ENCODE results near the gene DNAJC13. TPM values are rescaled to one million over a fixed set of nuclear protein-coding genes. Genes with fewer than 3 reads are reported as not detected.

DNAJC13 gene
- total RNA-seq, 4 donors from 2014 or later: 42.0 to 102 (median 52.1) TPM

DNA sequence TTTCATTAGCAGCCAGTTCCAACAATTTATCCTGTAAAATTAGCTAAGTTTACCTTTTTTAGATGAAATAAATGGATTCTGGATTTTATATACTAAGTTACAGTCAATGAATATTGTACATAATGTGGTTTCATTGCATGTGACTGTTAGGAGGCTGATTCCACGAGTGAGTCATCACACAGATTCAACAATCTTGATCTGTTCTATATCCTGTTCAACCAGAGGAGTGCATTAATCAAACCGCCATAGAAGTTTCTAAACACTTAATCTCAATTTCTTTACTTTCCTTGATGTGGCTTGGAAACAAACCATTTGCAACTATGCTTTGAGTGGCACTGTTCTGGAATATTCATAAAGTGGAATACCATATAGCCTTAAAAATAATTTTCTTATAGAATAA is 15.3 kb downstream of the DNAJC13 start:
- H3K9me3 ChIP-seq: no peaks in the 10 kb centered on the region
- TF ChIP-seq POLR2A (IDR thresholded peaks at IDR 0.05): no peak
- TF ChIP-seq, protein P1, sequence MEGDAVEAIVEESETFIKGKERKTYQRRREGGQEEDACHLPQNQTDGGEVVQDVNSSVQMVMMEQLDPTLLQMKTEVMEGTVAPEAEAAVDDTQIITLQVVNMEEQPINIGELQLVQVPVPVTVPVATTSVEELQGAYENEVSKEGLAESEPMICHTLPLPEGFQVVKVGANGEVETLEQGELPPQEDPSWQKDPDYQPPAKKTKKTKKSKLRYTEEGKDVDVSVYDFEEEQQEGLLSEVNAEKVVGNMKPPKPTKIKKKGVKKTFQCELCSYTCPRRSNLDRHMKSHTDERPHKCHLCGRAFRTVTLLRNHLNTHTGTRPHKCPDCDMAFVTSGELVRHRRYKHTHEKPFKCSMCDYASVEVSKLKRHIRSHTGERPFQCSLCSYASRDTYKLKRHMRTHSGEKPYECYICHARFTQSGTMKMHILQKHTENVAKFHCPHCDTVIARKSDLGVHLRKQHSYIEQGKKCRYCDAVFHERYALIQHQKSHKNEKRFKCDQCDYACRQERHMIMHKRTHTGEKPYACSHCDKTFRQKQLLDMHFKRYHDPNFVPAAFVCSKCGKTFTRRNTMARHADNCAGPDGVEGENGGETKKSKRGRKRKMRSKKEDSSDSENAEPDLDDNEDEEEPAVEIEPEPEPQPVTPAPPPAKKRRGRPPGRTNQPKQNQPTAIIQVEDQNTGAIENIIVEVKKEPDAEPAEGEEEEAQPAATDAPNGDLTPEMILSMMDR (IDR thresholded peaks at IDR 0.05): no peak
- H3K27ac ChIP-seq: no peak overlapping the region
- no peaks in the 10 kb centered on the region for H3K36me3 ChIP-seq
- H3K4me3 ChIP-seq: no peak overlapping the region
- no peaks in the 10 kb centered on the region for H3K27me3 ChIP-seq
- H3K4me1 ChIP-seq: peaks cover 0 to 8% (median 0%) of the 10 kb centered on the region in 4 donors
- no peak for DNase-seq

DNA sequence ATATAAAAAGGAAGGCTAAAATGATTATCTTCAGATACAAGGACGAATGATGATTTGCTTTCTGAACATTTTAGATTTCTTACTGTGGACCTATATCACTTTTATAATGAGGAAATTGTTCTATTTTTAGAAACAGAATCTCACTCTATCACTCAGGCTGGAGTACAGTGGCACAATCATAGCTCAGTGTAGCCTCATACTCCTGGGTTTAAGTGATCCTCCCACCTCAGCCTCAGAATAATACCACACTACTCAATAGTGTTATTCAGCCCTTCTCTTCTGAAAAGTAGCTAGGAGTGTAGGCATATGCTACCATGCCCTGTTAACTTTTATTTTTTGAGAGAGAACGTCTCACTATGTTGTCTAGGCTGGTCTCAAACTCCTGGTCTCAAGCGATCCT is 15.8 kb downstream of the DNAJC13 start:
- TF ChIP-seq POLR2A (IDR thresholded peaks at IDR 0.05): no peak
- TF ChIP-seq, protein P1 (IDR thresholded peaks at IDR 0.05): no peak
- DNase-seq: no peak
- no peaks in the 10 kb centered on the region for H3K9me3 ChIP-seq
- H3K27me3 ChIP-seq: no peaks in the 10 kb centered on the region
- no peak overlapping the region for H3K4me3 ChIP-seq
- no peaks in the 10 kb centered on the region for H3K36me3 ChIP-seq
- no peak overlapping the region for H3K27ac ChIP-seq
- H3K4me1 ChIP-seq: peaks cover 0 to 8% (median 0%) of the 10 kb centered on the region in 4 donors

DNA sequence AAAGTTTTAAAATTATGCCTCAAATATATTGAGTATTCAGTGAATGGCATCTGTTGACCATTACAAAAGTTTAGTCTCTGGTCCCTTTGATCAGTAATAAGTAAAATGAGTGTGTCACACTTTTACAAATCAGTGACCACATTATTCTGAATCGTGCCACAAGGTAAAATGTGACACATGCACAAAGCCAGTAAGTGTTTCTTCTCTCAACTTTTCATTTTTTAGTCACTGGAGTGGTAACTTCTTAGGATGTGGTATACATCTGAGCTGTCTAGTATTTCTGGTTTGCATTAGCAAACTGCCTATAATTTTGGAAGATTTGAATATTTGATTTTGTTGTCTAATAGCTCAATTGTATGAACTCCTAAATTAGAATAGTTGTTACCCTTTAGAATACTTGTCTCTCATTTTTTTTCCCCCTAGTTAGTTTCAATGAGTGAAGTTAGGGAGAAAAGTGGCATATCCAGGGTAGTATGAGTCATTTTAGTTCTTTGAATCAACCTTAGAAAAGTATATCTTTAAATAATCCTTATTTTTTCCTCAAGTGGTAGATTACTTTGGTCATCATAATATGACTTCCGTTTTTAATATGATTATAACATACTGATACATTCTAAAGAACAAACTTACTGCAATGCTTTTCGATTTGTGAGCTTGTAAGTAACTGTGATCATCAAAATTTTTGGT is 18.1 kb downstream of the DNAJC13 start:
- Histone ChIP-seq H3K4me1 (peaks cover 0 to 8% (median 0%) of the 10 kb centered on the region in 4 donors), H3K9me3 (no peaks in the 10 kb centered on the region), H3K27ac (peak overlapping the region in 1 of 4 donors; percentile 1), H3K4me3 (no peak overlapping the region), H3K27me3 (no peaks in the 10 kb centered on the region), H3K36me3 (peaks cover 0 to 9% (median 0%) of the 10 kb centered on the region in 3 donors)
- DNase-seq: no peak
- TF ChIP-seq, protein P1 (IDR thresholded peaks at IDR 0.05): no peak
- no peak for TF ChIP-seq POLR2A (IDR thresholded peaks at IDR 0.05)

DNA sequence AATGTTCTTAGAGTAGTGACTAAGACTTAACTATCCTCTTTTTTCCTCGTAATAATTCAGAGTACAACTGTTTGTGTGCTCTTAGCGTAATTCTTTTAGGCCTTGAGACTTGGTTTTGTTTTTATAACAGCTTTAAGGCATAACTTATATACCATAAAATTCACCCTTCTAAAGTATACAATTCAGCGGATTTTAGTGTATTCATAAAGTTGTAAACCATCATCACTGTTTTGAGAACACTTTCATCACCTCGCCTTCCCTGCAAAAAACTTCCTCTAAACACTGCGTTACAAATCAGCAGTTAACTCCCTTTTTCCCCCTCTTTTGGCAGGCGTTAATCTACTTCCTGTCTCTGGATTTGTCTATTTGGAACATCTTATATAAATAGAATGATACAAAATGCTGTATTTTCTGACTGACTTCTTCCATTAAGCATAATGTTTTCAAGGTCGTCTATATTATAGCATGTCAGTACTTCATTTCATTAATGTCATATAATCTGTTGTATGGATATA is 18.7 kb downstream of the DNAJC13 start:
- peaks cover 0 to 9% (median 0%) of the 10 kb centered on the region in 3 donors for H3K36me3 ChIP-seq
- no peaks in the 10 kb centered on the region for H3K27me3 ChIP-seq
- H3K9me3 ChIP-seq: no peaks in the 10 kb centered on the region
- peaks cover 0 to 8% (median 0%) of the 10 kb centered on the region in 4 donors for H3K4me1 ChIP-seq
- H3K4me3 ChIP-seq: no peak overlapping the region
- no peak for DNase-seq
- TF ChIP-seq POLR2A (IDR thresholded peaks at IDR 0.05): no peak
- TF ChIP-seq, protein P1 (IDR thresholded peaks at IDR 0.05): no peak
- peak overlapping the region in 1 of 4 donors; percentile 1 for H3K27ac ChIP-seq

DNA sequence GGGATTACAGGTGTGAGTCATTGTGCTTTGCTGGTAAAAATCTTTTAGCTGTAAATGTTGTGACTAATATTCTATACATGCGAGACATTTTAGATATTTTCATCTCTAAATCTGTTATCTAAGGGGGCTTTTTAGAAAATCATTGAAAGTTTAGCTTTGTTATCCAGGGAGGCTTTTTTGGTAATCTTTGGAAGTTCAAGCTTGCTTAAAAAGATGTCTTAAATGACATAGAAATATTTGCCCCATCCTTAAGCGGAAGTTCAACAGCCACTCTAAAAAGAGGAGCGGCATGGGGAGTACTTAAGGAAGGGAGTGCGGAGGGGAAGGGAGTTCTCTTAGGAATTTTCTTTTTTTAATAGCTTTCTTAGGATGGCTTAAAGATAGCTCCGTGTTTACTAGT is 26.1 kb downstream of the DNAJC13 start:
- peaks cover 0 to 14% (median 0%) of the 10 kb centered on the region in 3 donors for H3K36me3 ChIP-seq
- no peak overlapping the region for H3K4me3 ChIP-seq
- DNase-seq: no peak
- no peaks in the 10 kb centered on the region for H3K9me3 ChIP-seq
- no peaks in the 10 kb centered on the region for H3K27me3 ChIP-seq
- H3K4me1 ChIP-seq: peaks cover 0 to 5% (median 0%) of the 10 kb centered on the region in 4 donors
- TF ChIP-seq, protein P1 (IDR thresholded peaks at IDR 0.05): no peak
- TF ChIP-seq POLR2A (IDR thresholded peaks at IDR 0.05): no peak
- H3K27ac ChIP-seq: no peak overlapping the region

Data from Peyer's patch (tissue), 4 donors.